Activated B cell treated with CpG ODN at 0.5 μM for 24 hours (primary cell): ENCODE data around the gene IRF4. TPM values are rescaled to one million over a fixed set of nuclear protein-coding genes. Genes with fewer than 3 reads are reported as not detected.
A peak's percentile ranks its signal among the peaks of the same experiment; 100 is the strongest.

ENCODE experiments used
- ATAC-seq: fragments of 200-7000 bp; cut with Tn5 transposase; one replicate; pipeline ENCODE4 v1.10.0; 2021; ENCODE audit warnings: low read depth, mild to moderate bottlenecking, moderate library complexity
- CTCF ChIA-PET: fragments of 350-600 bp; sonication (Branson Sonifier 250); formaldehyde crosslinking; loops from one replicate; lab custom pipeline; 2021; ENCODE audit warnings: antibody characterized with exemption; lab: Charles Lee
- POLR2A ChIA-PET: fragments of 350-600 bp; sonication (Branson Sonifier 250); formaldehyde crosslinking; loops from one replicate; lab custom pipeline; 2021; ENCODE audit warnings: antibody characterized with exemption; lab: Charles Lee
- DNase-seq: peaks from one replicate; pipeline ENCODE4 v3.0.0; 2022
- H3K27ac Mint-ChIP-seq: one replicate; pipeline ENCODE4 v1.8.0; 2020; ENCODE audit warnings: mixed read lengths
- H3K27me3 Mint-ChIP-seq: one replicate; pipeline ENCODE4 v1.8.0; 2021; ENCODE audit warnings: mixed read lengths
- H3K36me3 Mint-ChIP-seq: one replicate; pipeline ENCODE4 v1.8.0; 2021; ENCODE audit warnings: low read depth, mixed read lengths
- H3K4me1 Mint-ChIP-seq: one replicate; pipeline ENCODE4 v1.8.0; 2021; ENCODE audit warnings: mixed read lengths
- H3K4me3 Mint-ChIP-seq: one replicate; pipeline ENCODE4 v1.8.0; 2020; ENCODE audit warnings: mild to moderate bottlenecking, mixed read lengths
- H3K9me3 Mint-ChIP-seq: one replicate; pipeline ENCODE4 v1.8.0; 2020; ENCODE audit warnings: mixed read lengths
- intact Hi-C: fragments of 100-400 bp; cut with micrococcal nuclease; formaldehyde crosslinking; loops from one replicate; pipeline ENCODE4 v1.15.1; 2024
- total RNA-seq: library from RNA; stranded (reverse); gene quantifications from 2 replicates; pipeline ENCODE4 v1.2.3, GENCODE V29; 2022
- TF ChIP-seq, protein P1 (sequence below): fragments of 200-600 bp; IDR thresholded peaks from one replicate; pipeline ENCODE4 v1.8.0; 2022; ENCODE audit warnings: antibody characterized with exemption, mild to moderate bottlenecking

Gene IRF4
- total RNA-seq, 1 donor from 2014 or later, result 417 TPM

DNA sequence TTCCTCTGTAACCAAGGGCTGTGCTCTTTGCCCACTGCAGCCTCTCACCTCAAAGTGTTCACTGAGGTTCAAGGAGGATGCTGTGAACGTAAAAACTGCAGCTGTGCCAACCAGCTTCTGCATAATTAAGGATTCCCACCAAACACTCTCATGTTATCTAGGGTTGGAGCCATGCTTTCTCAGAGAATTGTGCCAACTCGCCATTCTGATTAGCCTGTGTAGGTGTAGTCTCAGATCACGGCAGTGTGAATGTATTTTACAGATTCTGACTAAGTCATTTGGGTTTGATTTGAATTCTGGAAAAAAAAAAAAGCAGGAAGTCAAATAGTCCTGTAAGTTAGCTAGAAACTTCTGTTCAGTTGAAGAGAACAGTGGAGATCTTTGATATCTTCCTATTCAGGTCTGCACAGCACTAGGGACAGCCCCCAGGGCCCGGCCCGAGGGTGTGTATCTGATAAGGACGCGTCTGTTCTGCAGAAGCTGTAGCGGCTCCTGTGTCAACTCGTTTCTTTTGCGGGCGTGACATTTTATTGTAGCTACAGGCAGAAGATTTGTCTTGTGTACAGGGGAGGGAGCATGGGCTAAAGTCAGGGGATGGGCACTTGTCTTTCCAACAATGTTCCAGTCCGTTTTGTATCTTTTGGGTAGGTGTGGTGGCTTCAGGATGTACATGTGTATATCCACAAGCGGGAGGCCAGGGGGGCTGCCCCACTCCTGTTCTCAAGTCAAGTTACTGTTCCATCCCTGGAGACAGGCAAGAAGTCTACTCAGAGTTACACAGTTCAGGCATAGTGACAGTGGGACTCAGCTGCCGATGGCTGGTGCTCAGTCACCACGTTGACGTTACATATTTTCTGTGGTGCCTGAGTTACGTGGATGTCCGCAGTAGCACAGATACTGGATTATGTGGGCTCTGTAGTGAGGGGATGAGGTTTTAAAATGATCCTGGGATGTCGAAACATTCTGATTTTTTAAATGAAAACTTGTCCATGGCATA, 12.4 kb downstream of the IRF4 start:
- peak overlapping the region; percentile 89 for H3K27ac Mint-ChIP-seq
- peaks cover 97% of the 10 kb centered on the region for H3K36me3 Mint-ChIP-seq
- no peaks in the 10 kb centered on the region for H3K27me3 Mint-ChIP-seq
- peaks cover 95% of the 10 kb centered on the region for H3K4me1 Mint-ChIP-seq
- ChIA-PET POLR2A (interaction anchor here (0.7 to 8.4 kb wide), 23 partner anchors 9 to 220 kb away, joined by 3 to 255 read pairs (median 5); partner anchors contain the start of genes DUSP22 and IRF4), CTCF (interaction anchor here (0.9 to 3.0 kb wide), 10 partner anchors 9 to 215 kb away, joined by 3 to 14 read pairs (median 4); partner anchors contain the start of gene IRF4)
- TF ChIP-seq, protein P1, sequence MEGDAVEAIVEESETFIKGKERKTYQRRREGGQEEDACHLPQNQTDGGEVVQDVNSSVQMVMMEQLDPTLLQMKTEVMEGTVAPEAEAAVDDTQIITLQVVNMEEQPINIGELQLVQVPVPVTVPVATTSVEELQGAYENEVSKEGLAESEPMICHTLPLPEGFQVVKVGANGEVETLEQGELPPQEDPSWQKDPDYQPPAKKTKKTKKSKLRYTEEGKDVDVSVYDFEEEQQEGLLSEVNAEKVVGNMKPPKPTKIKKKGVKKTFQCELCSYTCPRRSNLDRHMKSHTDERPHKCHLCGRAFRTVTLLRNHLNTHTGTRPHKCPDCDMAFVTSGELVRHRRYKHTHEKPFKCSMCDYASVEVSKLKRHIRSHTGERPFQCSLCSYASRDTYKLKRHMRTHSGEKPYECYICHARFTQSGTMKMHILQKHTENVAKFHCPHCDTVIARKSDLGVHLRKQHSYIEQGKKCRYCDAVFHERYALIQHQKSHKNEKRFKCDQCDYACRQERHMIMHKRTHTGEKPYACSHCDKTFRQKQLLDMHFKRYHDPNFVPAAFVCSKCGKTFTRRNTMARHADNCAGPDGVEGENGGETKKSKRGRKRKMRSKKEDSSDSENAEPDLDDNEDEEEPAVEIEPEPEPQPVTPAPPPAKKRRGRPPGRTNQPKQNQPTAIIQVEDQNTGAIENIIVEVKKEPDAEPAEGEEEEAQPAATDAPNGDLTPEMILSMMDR, result no peak
- intact Hi-C loops, result loop anchor here (1.0 to 2.0 kb wide), 2 partner anchors 13 to 215 kb away; partner anchors contain the start of gene IRF4
- ATAC-seq (peak; percentile 26), DNase-seq (no peak)
- H3K9me3 Mint-ChIP-seq, result no peaks in the 10 kb centered on the region
- H3K4me3 Mint-ChIP-seq, result peak overlapping the region; percentile 75

DNA sequence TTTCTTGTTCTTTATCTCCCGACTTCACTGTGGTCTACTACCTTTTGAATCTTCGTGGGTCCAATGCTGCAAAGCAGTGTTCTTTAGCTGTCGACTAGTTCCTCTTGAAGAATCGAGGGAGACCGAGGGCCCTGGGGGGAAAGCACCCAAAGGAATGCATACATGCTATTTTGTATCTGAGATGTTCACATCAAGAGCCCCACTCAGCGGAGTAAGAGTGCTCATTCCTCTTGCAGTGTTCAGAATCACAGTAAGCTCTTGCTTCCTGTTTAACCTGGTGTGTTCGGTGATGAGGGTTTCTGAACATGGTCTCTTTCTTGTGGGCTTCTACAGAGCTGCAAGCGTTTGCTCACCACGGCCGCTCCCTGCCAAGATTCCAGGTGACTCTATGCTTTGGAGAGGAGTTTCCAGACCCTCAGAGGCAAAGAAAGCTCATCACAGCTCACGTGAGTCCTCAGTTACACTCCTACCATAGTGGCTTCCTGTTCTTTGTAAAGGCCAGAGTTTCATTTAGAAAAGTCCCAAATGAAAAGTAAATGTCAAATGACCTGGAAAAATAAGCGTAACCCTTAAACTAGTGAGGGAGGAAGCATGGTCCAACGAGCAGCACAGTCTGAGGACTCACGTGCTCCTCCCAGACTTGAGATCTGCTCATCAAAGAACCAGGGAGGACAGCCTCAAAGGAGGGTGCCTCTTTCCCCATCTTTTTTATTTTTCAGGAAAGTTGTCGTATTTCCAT, 13.3 kb downstream of the IRF4 start:
- Mint-ChIP-seq H3K27me3 (no peaks in the 10 kb centered on the region), H3K36me3 (peaks cover 96% of the 10 kb centered on the region), H3K4me3 (peak overlapping the region; percentile 75), H3K9me3 (no peaks in the 10 kb centered on the region), H3K27ac (peak overlapping the region; percentile 89), H3K4me1 (peaks cover 89% of the 10 kb centered on the region)
- CTCF ChIA-PET, result interaction anchor here (1.1 to 3.0 kb wide), 8 partner anchors 10 to 216 kb away, joined by 3 to 14 read pairs (median 6); partner anchors contain the start of gene IRF4
- ATAC-seq (peak; percentile 64), DNase-seq (no peak)
- TF ChIP-seq, protein P1, result no peak
- intact Hi-C loops, result loop anchor here (1.0 to 2.0 kb wide), 3 partner anchors 14 to 216 kb away; partner anchors contain the start of gene IRF4
- POLR2A ChIA-PET, result interaction anchor here (0.6 to 8.4 kb wide), 18 partner anchors 10 to 221 kb away, joined by 3 to 255 read pairs (median 5); partner anchors contain the start of genes DUSP22 and IRF4

DNA sequence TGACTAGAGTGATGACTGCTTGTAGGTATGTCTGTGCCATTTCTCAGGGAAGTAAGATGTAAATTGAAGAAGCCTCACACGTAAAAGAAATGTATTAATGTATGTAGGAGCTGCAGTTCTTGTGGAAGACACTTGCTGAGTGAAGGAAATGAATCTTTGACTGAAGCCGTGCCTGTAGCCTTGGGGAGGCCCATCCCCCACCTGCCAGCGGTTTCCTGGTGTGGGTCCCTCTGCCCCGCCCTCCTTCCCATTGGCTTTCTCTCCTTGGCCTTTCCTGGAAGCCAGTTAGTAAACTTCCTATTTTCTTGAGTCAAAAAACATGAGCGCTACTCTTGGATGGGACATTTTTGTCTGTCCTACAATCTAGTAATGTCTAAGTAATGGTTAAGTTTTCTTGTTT, 16.6 kb downstream of the IRF4 start:
- POLR2A ChIA-PET, result interaction anchor here (0.7 to 3.1 kb wide), 3 partner anchors 16 to 220 kb away, joined by 3 to 20 read pairs (median 7); partner anchors contain the start of gene IRF4
- intact Hi-C loops, result loop anchor here (1.0 kb wide), 1 partner anchor 219 kb away; no protein-coding TSS in a partner anchor

DNA sequence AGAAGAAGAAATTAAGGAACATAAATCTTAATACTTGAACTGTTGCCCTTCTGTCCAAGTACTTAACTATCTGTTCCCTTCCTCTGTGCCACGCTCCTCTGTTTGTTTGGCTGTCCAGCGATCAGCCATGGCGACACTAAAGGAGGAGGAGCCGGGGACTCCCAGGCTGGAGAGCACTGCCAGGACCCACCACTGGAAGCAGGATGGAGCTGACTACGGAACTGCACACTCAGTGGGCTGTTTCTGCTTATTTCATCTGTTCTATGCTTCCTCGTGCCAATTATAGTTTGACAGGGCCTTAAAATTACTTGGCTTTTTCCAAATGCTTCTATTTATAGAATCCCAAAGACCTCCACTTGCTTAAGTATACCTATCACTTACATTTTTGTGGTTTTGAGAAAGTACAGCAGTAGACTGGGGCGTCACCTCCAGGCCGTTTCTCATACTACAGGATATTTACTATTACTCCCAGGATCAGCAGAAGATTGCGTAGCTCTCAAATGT, 17.1 kb downstream of the IRF4 start:
- CTCF ChIA-PET, result interaction anchor here (0.7 to 1.8 kb wide), 5 partner anchors 70 to 215 kb away, joined by 3 to 4 read pairs (median 3); no protein-coding TSS in a partner anchor
- Mint-ChIP-seq H3K27me3 (no peaks in the 10 kb centered on the region), H3K4me3 (peak overlapping the region; percentile 15), H3K9me3 (peaks cover 3% of the 10 kb centered on the region), H3K4me1 (peaks cover 56% of the 10 kb centered on the region), H3K27ac (peak overlapping the region; percentile 60), H3K36me3 (peaks cover 96% of the 10 kb centered on the region)
- ATAC-seq (no peak), DNase-seq (no peak)
- POLR2A ChIA-PET, result interaction anchor here (0.9 to 3.1 kb wide), 4 partner anchors 15 to 190 kb away, joined by 3 to 20 read pairs (median 3); partner anchors contain the start of gene IRF4
- intact Hi-C loops, result loop anchor here (1.0 kb wide), 2 partner anchors 181 to 219 kb away; no protein-coding TSS in a partner anchor
- TF ChIP-seq, protein P1, result no peak

More for the DNA sequence above, 16.6 kb downstream of the IRF4 start:
- TF ChIP-seq, protein P1, result no peak
- no peak overlapping the region for H3K4me3 Mint-ChIP-seq
- H3K9me3 Mint-ChIP-seq, result no peaks in the 10 kb centered on the region
- H3K27ac Mint-ChIP-seq, result peak overlapping the region; percentile 60
- DNase-seq, result no peak
- CTCF ChIA-PET, result interaction anchor here (1.3 to 2.0 kb wide), 3 partner anchors 150 to 187 kb away, joined by 3 to 4 read pairs (median 3); no protein-coding TSS in a partner anchor
- H3K4me1 Mint-ChIP-seq, result peaks cover 61% of the 10 kb centered on the region
- H3K27me3 Mint-ChIP-seq, result no peaks in the 10 kb centered on the region
- peaks cover 96% of the 10 kb centered on the region for H3K36me3 Mint-ChIP-seq
- ATAC-seq, result no peak
